Stimulated activated CD4-positive, alpha-beta T cell treated with anti-CD3 and anti-CD28 coated beads, Interleukin-15, amount 100 ng/mL, for 1 hour (primary cell): ENCODE data around the gene ZNF536.
"Not testable (repeated sequence)": the region's sequence is repeated elsewhere in the genome, so short reads cannot be mapped to it uniquely, and the experiment has no call there.

Experiments used
- DNase-seq, 2 donors: peaks; one replicate each; pipeline ENCODE4 v3.0.0-alpha.2; 2020; ENCODE audit warnings: low read depth in 1 of 2, low spot score in 1 of 2

Gene ZNF536

DNA sequence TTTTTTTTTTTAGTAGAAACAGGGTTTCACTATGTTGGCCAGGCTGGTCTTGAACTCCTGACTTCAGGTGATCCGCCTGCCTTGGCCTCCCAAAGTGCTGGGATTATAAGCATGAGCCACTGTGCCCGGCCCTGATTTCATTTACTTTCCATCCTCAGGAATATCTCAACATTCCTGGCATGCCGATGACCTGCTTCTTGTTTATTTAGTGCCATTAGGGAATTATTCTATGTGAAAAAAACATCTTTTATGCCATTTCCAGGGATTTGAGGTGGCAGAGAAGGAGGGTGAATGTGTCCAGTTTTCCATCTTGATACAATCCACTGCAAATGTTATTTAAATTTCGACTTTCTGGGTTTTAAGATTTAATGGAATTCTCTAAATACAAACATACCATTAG, 45.0 kb downstream of the ZNF536 start:
- not testable (repeated sequence) for DNase-seq

DNA sequence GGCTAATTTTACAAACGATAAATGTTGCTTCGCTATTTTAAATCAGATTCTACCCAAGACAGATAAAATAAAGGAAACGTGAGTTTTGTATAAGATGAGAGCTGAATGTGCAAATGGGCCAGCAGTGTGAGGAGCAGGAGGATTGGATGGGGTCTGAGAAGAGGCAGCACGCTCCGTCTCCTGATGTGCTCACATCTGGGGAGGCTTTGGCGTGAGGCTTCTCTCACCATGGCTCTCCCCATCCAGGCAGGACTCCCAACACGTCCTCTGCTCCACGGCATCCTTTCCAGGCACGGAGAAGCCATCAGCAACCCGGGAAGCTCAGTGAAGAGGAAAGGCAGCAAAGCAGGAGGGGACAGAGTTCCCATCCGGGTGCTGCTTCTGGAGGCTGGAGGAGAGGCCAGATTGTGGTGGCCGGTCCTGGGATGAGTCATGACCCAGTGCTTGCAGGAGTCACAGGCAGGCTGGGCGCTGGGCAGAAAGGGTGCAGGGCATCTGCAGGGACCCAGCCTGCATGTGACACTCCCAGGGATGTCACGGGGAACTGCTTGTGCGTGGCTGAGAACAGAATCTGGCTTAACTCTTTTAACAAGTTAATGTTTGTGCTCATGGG, 47.5 kb downstream of the ZNF536 start:
- no peak for DNase-seq

DNA sequence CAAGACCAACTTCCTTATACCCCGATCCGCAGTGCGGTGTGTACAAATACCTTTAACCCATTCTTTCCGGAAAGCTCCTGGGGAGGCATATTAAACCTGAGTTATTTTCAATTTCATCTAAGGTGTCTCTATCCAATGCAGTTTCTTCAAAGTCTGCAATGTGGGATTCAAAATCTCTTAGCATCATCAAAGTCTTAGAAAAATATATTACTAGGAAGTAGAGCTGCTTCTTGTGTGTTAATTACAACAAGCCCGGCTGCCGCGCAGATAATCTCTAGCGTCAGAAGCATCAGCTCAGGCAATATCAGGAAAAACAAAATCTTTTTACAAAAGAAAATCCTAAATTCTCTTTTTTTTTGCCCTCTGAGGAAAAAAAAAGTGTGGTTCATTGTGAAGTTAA, 48.1 kb downstream of the ZNF536 start:
- DNase-seq = no peak

DNA sequence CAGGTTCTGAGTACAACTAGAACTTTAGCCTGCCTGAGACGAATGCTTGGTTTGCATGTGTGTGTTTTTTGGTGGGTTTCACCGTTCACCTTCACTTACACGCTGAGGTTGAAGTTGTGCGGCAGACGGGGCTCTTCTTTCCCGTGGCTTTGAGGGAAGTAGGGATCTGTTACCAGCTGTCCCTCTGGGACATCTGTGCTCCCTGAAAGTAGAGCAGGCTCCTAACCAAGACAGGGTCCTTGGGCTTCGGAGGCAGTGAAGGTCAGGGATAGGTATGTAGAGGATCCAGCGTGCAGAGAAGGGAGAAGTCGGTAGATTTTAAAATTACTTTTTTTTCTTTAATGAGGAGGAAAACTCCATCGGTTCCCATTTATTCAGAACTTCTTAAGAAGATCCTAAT, 48.7 kb downstream of the ZNF536 start:
- DNase-seq = no peak

DNA sequence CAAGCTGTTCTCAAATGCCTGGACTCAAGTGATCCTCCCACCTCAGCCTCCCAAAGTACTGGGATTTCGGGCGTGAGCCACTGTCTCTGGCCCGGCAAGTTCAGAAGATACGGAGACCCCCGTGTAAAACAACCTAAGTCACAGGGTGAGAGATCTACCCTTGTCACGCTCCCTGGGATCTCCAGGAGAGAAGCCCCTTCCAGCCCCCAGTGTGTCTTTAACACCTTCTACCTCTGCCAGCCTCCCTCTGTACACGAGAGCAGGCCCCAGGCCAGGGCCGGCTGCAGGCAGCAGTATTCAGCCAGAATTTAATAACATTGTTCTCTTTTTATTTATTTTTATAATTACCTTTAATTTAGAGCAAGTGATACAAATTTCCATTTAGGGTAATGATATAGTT, 49.4 kb downstream of the ZNF536 start:
- no peak for DNase-seq

DNA sequence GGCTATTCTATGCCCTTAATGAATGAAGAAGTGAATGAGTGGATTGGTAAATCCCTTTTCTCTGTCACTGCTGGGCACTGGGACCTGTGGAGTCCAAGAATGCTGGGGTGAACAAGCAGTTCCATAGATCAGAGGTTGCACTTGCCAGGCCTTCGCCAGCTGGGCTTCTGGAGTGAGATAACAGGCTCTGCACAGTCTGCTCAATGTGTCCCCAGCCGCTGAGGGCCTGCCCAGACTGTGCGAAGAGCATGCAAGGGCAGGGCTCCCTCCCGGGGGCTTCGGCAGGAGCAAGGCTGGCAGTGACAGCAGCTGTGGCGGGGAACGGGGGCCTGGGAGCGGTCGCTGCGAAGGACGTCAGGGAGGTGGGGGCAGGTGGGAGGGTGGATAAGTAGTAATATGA, 51.3 kb downstream of the ZNF536 start:
- DNase-seq = no peak

DNA sequence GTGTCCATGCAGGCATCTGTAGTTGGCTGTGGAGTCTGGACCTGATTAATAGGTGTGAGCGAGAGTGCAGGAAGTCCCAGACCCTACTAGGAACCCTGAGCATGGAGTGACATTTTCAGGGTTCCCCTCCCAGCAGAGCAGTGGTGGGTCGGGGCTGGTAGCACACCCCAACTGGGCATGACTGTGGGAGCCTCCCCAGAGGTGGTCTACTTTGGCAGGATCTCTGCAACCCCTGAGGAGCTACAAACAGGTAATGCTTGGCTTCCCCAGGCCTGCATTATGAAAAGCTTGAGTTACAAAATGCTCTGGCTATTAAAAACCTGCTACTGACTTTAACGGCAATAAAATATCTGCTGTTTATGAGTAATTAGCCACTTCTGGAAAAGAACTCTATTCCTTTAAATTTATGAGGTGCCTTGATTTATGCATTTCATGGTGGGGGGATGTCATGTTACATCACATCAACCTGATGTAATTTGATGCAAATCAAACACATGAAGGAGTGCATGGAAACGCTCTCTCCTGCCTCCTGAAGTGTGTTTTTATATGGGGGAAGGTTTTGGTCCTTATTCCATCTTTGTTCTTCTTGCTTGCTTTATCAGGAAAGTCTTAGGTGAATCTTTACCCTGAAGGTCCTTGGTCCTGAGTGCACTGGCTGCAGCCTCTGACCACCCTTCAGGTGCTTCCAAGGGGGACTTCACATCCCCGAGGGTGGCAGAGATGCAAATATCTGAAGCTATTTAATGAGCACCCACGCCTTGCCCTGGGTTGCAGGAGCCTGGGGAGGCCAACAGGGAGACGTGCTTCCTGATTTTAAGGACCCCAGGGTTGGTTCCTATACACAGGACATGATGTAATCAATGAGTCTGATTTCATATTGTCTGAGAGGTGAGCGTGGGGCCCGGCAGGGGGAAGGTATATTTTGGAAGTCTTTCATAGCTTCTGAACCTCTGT, 54.0 kb downstream of the ZNF536 start:
- no peak for DNase-seq

DNA sequence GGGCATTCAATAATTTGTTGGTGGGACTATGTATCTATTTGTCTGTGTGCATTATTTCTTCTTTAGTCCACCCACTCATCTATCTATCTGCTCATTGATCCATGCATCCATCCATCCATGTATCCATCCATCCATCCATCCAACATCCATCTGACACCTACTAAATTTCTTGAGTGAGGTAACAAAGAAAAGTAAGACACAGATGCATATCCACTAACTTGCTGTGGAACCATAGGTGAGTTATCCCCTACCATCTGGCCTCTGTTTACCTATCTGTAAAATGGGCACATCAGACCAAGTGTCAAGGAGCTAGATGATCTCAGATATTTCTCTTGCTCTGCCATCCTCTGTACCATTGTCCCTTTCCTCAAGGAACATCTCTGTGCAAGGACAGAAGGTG, 54.7 kb downstream of the ZNF536 start:
- DNase-seq = no peak

DNA sequence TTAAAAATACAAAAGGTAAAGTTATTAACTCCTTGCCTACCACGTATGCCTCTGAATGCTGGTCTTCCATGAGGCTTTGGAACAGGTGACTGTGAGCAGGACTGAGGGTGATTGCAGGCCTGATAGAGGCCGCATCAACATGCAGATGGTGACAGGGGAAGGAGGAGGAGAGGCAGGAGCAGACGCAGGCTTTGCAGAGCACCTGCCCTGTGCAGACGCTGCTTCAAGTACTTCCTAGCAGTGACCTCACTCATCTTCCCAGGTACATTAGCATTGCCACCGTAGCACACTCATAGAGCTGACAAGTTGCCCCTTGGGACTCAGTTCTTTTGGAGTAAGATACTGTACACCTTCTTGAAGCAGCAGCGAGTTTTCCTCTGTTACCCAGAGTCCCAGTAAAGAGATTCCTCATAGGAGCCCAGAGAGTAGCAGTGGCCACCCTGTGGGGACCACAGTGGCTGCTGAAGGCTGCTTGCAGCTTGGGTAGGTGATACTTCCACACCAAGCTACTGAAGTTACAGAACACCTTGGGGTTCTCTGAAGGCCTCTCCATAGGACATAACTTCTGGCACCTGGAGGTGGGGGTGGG, 56.0 kb downstream of the ZNF536 start:
- DNase-seq = no peak

DNA sequence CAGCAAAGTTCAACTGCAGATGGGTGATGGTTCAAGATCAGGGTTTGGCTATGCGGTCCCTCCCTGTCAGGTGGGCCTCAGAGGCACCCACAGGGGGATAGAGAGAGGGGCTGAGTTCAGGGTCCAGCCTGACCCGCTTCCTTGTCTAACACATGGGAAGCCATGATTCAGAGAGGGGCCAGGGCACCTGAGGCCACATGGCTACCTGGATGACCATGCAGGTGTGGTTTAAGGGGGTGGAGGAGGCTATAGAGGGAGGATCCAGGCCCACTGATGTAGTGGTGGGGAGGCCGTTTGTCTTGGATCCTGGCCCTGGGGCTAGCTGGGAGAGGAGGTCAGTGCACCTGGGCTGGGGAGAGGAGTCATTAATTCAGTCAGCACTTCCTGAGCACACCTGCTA, 56.7 kb downstream of the ZNF536 start:
- DNase-seq = no peak

DNA sequence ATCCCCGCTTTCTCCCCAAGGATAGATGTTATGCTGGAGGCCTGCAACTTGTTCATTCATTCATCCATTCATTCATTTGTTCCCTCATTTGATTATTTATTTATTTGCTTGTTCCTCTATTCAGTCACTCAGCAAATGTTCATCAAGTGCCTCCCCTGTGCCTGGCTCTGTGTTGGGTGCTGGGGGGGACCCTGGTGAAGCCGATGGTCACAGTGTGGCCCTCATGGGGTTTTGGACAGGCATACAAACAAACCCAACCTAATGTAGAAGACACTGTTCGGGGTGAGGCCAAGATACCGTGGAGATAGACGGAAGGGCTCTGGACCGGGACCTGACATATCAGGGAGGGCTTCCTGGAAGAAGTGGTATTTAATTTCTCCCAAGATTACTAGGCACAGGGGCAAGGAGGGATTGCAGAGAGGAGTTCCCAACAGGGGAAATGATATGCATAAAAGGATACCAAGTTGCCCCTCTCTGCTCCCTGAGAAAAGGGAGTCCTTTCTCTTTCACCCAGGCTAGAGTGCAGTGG, 58.1 kb downstream of the ZNF536 start:
- no peak for DNase-seq

DNA sequence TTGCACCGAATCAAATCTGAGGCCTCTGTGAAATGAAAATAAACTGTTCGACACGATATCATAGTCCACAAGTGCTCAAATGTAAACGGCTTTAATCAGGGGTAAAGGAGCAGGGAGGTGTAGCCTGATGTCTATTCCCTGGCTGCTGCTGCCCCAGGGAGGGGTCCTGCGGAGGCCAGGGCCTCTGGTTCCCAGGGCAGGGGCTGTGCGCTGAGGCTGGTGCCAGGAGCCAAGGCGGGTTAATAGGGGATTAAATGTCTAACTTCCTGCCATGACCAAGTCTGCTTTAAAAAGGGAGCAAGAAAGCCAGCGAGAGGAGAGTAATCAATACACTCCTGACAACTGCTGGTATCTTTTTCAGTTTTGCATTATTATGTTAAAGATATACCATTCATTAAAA, 59.4 kb downstream of the ZNF536 start:
- no peak for DNase-seq

DNA sequence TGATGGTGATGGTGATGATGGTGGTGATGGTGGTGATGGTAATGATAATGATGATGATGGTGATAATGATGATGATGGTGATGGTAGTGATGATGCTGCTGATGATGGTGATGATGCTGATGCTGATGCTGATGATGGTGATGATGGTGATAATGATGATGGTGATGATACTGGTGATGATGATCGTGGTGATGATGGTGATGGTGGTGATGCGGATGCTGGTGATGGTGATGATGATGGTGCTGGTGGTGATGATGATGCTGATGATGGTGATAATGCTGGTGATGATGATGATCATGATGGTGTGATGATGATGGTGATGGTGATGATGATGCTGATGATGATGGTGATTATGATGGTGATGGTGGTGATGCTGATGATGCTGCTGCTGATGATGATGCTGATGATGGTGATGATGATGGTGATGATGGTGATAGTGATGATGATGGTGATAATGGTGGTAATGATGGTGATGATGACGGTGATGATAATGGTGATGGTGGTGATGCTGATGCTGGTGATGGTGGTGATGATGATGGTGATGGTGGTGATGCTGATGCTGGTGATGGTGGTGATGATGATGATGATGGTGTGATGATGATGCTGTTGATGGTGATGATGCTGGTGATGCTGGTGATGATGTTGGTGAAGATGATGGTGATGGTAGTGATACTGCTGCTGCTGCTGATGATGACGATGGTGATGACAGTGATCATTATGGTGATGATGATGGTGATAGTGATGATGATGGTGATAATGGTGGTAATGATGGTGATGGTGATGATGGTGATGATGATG, 62.8 kb downstream of the ZNF536 start:
- no peak for DNase-seq

DNA sequence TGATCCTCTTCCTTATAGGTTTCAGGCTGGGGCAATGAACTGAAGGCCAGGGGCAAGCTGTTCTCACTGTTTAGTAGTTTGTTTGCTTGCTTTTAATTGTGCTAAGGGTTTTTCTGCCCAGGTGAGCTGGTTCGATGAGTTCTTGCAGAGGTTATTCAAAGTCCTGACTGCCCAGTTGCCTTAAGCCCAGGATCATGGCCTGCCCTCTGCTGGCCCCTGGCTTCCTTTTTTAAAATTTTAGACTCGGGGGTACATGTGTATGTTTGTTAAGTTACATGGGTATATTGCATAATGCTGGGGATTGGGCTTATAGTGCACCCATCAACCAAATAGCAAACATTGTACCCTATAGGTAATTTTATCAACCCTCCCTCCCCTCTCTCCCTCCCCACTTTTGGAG, 65.7 kb downstream of the ZNF536 start:
- DNase-seq = no peak

DNA sequence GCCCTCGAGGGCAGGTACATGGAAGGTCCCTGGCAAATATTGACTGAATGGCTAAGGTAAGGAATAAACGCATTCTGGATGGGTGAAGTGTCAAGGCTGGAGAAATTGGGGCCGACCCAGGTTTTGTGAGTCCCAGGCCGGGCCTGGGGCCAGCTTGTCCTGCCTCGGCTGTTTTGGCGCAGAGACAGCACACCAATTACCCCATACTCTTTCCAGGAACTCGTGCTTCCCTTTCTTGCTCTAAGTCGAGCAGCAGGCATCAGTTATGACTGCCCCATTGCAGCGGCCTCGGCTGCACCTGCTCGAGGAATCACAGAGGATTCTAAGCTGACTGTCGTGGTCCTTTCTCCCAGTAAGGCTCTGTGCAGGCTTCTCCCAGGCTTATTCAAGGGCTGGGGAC, 67.1 kb downstream of the ZNF536 start:
- DNase-seq = no peak

DNA sequence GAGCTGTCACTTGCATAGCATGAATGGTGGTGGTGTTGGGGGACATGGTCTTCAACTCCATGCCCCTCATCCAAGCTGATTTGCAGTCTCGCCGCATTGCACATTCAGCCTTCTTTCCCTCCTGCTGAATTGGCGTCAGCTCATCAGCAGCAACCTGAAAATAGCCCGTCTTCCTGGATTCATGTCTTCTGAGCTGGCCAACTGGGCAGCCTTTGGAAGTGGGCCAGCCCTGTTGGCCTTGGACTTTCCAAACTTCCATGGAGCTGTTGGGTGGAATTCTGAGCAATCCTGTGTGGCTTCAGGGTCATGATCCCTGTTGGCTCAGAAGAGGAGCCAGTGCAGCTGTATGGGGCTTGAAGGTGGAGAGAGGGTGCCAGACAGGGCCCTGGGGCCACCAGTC, 68.8 kb downstream of the ZNF536 start:
- DNase-seq = no peak

DNA sequence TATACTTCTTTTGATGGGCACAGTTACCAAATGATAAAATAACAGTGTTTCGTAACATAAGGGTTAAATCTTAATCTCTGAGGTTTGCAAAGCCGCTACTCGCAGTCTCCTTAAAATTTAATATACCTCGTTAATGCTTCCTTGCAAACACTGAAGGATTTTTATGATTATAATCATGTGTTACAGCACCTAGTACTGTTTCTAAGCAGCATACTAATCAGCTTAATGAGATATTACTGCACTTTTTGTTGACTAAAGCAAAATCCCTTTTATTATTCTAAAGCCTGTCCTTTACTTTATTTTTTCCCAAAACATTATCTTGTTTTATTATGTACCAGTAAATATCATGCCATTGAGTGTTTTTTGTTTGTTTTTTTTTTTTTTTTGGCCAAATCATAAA, 70.5 kb downstream of the ZNF536 start:
- DNase-seq = no peak

DNA sequence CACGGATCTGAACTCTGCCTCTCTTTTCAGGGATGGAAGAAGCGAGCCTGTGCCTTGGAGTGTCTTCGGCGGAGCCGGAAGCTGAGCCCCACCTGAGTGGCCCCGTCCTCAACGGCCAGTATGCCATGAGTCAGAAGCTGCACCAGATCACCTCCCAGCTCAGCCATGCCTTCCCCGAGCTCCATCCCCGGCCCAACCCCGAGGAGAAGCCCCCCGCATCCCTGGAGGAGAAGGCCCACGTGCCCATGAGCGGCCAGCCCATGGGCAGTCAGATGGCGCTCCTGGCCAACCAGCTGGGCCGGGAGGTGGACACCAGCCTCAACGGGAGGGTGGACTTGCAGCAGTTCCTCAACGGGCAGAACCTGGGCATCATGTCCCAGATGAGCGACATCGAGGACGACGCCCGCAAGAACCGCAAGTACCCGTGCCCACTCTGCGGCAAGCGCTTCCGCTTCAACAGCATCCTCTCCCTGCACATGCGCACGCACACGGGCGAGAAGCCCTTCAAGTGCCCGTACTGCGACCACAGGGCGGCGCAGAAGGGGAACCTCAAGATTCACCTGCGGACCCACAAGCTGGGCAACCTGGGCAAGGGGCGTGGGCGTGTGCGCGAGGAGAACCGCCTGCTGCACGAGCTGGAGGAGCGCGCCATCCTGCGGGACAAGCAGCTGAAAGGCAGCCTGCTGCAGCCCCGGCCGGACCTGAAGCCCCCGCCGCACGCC, 71.5 kb downstream of the ZNF536 start:
- DNase-seq = no peak

DNA sequence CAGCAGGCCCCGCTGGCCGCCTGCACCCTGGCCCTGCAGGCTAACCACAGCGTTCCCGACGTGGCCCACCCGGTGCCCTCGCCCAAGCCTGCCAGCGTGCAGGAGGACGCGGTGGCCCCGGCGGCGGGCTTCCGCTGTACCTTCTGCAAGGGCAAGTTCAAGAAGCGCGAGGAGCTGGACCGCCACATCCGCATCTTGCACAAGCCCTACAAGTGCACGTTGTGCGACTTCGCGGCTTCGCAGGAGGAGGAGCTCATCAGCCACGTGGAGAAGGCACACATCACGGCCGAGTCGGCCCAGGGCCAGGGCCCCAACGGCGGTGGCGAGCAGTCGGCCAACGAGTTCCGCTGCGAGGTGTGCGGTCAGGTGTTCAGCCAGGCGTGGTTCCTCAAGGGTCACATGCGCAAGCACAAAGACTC, 72.1 kb downstream of the ZNF536 start:
- DNase-seq = no peak

DNA sequence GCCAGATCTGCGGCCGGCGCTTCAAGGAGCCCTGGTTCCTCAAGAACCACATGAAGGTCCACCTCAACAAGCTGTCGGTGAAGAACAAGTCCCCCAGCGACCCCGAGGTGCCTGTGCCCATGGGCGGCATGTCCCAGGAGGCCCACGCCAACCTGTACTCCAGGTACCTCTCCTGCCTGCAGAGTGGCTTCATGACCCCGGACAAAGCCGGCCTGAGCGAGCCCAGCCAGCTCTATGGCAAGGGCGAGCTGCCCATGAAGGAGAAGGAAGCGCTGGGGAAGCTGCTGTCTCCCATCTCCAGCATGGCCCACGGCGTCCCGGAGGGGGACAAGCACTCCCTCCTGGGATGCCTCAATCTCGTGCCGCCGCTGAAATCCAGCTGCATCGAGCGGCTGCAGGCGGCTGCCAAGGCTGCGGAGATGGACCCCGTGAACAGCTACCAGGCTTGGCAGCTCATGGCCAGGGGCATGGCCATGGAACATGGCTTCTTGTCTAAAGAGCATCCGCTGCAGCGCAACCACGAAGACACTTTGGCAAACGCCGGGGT, 72.6 kb downstream of the ZNF536 start:
- no peak for DNase-seq
